ENCODE measurements around the gene HIRA. TPM values are rescaled to one million over a fixed set of nuclear protein-coding genes. Genes with fewer than 3 reads are reported as not detected.

The HIRA gene
- total and polyA plus RNA-seq, 9 of the 15 experiments (the other 6 are each of a cell fraction or from before 2014, with no cell fraction given), result 0.96 to 132 (median 58.4) TPM

DNA sequence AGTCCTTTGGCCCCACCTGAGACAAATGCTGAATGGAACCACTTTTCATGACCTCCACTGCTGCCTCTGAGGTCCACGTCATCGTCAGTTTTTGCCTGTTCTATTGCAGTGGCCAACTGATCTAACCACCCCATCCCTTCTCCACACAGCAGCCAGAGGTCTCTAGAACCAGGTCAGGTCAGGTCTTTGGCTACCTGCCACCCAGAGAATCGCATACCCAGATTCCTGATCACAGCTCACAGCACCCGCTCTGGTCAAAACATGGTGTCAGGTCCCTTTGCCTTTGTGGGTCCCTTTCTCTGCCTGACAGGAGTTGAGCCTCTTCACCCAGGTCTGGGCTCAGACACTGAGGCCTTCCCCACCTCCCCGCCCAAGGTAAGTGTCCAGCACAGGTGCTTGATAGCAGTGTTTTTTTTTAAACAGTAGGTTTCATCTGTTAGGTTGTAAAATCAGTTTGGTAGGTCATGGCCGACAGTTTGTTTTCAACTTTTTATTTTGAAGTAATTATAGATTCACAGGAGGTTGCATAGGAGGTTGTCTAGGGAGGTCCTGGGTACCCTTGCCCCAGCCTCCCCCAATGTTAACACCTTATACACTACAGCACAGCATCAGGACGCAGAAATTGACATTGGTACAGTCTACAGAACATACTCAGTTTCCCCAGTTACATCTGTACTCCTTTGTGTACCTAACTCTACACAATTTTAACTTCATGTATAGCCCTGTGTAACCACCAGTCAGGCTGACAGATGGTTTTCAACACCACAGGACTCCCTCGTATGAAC lies 9.1 kb upstream of the HIRA start (continued):
- TF ChIP-seq, protein P1, sequence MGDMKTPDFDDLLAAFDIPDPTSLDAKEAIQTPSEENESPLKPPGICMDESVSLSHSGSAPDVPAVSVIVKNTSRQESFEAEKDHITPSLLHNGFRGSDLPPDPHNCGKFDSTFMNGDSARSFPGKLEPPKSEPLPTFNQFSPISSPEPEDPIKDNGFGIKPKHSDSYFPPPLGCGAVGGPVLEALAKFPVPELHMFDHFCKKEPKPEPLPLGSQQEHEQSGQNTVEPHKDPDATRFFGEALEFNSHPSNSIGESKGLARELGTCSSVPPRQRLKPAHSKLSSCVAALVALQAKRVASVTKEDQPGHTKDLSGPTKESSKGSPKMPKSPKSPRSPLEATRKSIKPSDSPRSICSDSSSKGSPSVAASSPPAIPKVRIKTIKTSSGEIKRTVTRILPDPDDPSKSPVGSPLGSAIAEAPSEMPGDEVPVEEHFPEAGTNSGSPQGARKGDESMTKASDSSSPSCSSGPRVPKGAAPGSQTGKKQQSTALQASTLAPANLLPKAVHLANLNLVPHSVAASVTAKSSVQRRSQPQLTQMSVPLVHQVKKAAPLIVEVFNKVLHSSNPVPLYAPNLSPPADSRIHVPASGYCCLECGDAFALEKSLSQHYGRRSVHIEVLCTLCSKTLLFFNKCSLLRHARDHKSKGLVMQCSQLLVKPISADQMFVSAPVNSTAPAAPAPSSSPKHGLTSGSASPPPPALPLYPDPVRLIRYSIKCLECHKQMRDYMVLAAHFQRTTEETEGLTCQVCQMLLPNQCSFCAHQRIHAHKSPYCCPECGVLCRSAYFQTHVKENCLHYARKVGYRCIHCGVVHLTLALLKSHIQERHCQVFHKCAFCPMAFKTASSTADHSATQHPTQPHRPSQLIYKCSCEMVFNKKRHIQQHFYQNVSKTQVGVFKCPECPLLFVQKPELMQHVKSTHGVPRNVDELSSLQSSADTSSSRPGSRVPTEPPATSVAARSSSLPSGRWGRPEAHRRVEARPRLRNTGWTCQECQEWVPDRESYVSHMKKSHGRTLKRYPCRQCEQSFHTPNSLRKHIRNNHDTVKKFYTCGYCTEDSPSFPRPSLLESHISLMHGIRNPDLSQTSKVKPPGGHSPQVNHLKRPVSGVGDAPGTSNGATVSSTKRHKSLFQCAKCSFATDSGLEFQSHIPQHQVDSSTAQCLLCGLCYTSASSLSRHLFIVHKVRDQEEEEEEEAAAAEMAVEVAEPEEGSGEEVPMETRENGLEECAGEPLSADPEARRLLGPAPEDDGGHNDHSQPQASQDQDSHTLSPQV (IDR thresholded peaks at IDR 0.05), result no peak
- no peak for TF ChIP-seq SMARCA4 (IDR thresholded peaks at IDR 0.05)
- TF ChIP-seq EP300 (IDR thresholded peaks at IDR 0.05; ENCODE audit: low read length), result no peak
- TF ChIP-seq SNAPC5 (CRISPR knock-in tag; IDR thresholded peaks at IDR 0.05), result no peak
- TF ChIP-seq, protein P2, sequence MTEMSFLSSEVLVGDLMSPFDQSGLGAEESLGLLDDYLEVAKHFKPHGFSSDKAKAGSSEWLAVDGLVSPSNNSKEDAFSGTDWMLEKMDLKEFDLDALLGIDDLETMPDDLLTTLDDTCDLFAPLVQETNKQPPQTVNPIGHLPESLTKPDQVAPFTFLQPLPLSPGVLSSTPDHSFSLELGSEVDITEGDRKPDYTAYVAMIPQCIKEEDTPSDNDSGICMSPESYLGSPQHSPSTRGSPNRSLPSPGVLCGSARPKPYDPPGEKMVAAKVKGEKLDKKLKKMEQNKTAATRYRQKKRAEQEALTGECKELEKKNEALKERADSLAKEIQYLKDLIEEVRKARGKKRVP (CRISPR knock-in tag; IDR thresholded peaks at IDR 0.05), result no peak
- TF ChIP-seq KLF16 (IDR thresholded peaks at IDR 0.05), result no peak
- TF ChIP-seq PTRF (tag; IDR thresholded peaks at IDR 0.05), result no peak
- TF ChIP-seq NCOA4 (IDR thresholded peaks at IDR 0.05; ENCODE audit: partially characterized antibody), result no peak
- peak; percentile 34; the same call in 1 of the 2 replicates for TF ChIP-seq POLR2A (conservative IDR thresholded peaks at IDR 0.05)
- TF ChIP-seq ZNF408 (CRISPR knock-in tag; IDR thresholded peaks at IDR 0.05; ENCODE audit: low read depth), result no peak
- no peak for TF ChIP-seq GTF2E2 (tag; IDR thresholded peaks at IDR 0.05)
- peak; percentile 42; the same call in 1 of the 2 replicates for TF ChIP-seq THAP12 (CRISPR knock-in tag; IDR thresholded peaks at IDR 0.05)
- TF ChIP-seq RBFOX2 (IDR thresholded peaks at IDR 0.05; ENCODE audit: low read depth, low read length), result no peak
- TF ChIP-seq, protein P3, sequence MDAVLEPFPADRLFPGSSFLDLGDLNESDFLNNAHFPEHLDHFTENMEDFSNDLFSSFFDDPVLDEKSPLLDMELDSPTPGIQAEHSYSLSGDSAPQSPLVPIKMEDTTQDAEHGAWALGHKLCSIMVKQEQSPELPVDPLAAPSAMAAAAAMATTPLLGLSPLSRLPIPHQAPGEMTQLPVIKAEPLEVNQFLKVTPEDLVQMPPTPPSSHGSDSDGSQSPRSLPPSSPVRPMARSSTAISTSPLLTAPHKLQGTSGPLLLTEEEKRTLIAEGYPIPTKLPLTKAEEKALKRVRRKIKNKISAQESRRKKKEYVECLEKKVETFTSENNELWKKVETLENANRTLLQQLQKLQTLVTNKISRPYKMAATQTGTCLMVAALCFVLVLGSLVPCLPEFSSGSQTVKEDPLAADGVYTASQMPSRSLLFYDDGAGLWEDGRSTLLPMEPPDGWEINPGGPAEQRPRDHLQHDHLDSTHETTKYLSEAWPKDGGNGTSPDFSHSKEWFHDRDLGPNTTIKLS (IDR thresholded peaks at IDR 0.05; ENCODE audit: borderline replicate concordance, low read depth), result no peak
- TF ChIP-seq SMC3 (conservative IDR thresholded peaks at IDR 0.05; ENCODE audit: insufficient read depth, low read depth, low read length), result no peak
- no peak for TF ChIP-seq NFIC (IDR thresholded peaks at IDR 0.05)
- TF ChIP-seq ARID2 (IDR thresholded peaks at IDR 0.05), result no peak
- TF ChIP-seq TEAD4 (IDR thresholded peaks at IDR 0.05; ENCODE audit: low read length), result 0 out of 2 replicates have a peak, but pooled peaks have one; percentile 14
- no peak for TF ChIP-seq TEAD4 (CRISPR knock-in tag; IDR thresholded peaks at IDR 0.05; ENCODE audit: borderline replicate concordance)
- no peak for TF ChIP-seq LARP7 (IDR thresholded peaks at IDR 0.05)
- TF ChIP-seq NBN (IDR thresholded peaks at IDR 0.05; ENCODE audit: low read depth), result no peak
- TF ChIP-seq TCF7 (IDR thresholded peaks at IDR 0.05; ENCODE audit: borderline replicate concordance), result no peak
